Skeletal muscle tissue (tissue), 4 donors: ENCODE data around the gene ABCC6. TPM values are rescaled to one million over a fixed set of nuclear protein-coding genes. Genes with fewer than 3 reads are reported as not detected.

Experiments used
- H3K27ac ChIP-seq: one replicate; pipeline ENCODE4 v1.7.0; 2013; ENCODE audit warnings: mild to moderate bottlenecking, low read depth, low read length, inconsistent platforms
- H3K27me3 ChIP-seq, 3 donors: one replicate each; pipeline ENCODE4 v1.7.0; 2013; ENCODE audit warnings: low read length in 3 of 3; ENCODE audit not compliant: control insufficient read depth in 3 of 3, insufficient read depth in 3 of 3
- H3K36me3 ChIP-seq, 3 donors: one replicate each; pipeline ENCODE4 v1.7.0; 2013; ENCODE audit warnings: low read length in 3 of 3; ENCODE audit not compliant: control insufficient read depth in 3 of 3, insufficient read depth in 3 of 3
- H3K4me1 ChIP-seq, 3 donors: one replicate each; pipeline ENCODE4 v1.7.0; 2013; ENCODE audit warnings: low read length in 3 of 3, mild to moderate bottlenecking in 3 of 3; ENCODE audit not compliant: control insufficient read depth in 3 of 3, insufficient read depth in 3 of 3
- H3K4me3 ChIP-seq, 3 donors: one replicate each; pipeline ENCODE4 v1.7.0; 2013; ENCODE audit warnings: low read length in 3 of 3
- H3K9ac ChIP-seq, 3 donors: one replicate each; pipeline ENCODE4 v1.7.0; 2013; ENCODE audit warnings: low read length in 3 of 3, mild to moderate bottlenecking in 3 of 3, moderate library complexity in 2 of 3, low read depth in 1 of 3
- H3K9me3 ChIP-seq, 3 donors: one replicate each; pipeline ENCODE4 v1.7.0; 2013; ENCODE audit warnings: low read length in 3 of 3; ENCODE audit not compliant: control insufficient read depth in 3 of 3
- total RNA-seq: library from RNA; depleted of rRNA; stranded (reverse); fragments of >200 nt; gene quantifications from one replicate; pipeline ENCODE4 v1.2.3, GENCODE V29; 2014
- donor health status: Osteomylitis.

Gene ABCC6
- total RNA-seq, 1 donor from 2014 or later: 1.6 TPM

- peak overlapping the region in 1 of 3 donors; percentile 33 for H3K9ac ChIP-seq
- H3K36me3 ChIP-seq: peaks cover 23 to 31% (median 25%) of the 10 kb centered on the region in 3 donors
- no peak overlapping the region for H3K4me3 ChIP-seq
- no peak overlapping the region for H3K27ac ChIP-seq
- no peaks in the 10 kb centered on the region for H3K9me3 ChIP-seq
- H3K27me3 ChIP-seq: no peaks in the 10 kb centered on the region
- peaks cover 5 to 21% (median 7%) of the 10 kb centered on the region in 3 donors for H3K4me1 ChIP-seq
These were observed 121.7 kb downstream of the ABCC6 start for GRCh38 chr16:16101585-16101984.

- Histone ChIP-seq H3K9me3 (no peaks in the 10 kb centered on the region), H3K27ac (no peak overlapping the region), H3K4me1 (peaks cover 8 to 23% (median 11%) of the 10 kb centered on the region in 3 donors), H3K27me3 (no peaks in the 10 kb centered on the region), H3K9ac (no peak overlapping the region), H3K4me3 (no peak overlapping the region), H3K36me3 (peaks cover 19 to 28% (median 22%) of the 10 kb centered on the region in 3 donors)
These were observed 122.7 kb downstream of the ABCC6 start for GRCh38 chr16:16100631-16101030.

- Histone ChIP-seq H3K4me1 (peaks cover 8 to 23% (median 11%) of the 10 kb centered on the region in 3 donors), H3K9ac (no peak overlapping the region), H3K4me3 (no peak overlapping the region), H3K36me3 (peaks cover 19 to 24% (median 22%) of the 10 kb centered on the region in 3 donors), H3K27me3 (no peaks in the 10 kb centered on the region), H3K9me3 (no peaks in the 10 kb centered on the region), H3K27ac (no peak overlapping the region)
These were observed 124.0 kb downstream of the ABCC6 start for GRCh38 chr16:16099320-16099719.

Other genes with a start within 250 kb of the ABCC6 start
- 40.2 TPM for gene NOMO3, start 9.0 kb upstream of the ABCC6 start, total RNA-seq
- gene NPIPA7, start 155.6 kb upstream of the ABCC6 start, total RNA-seq: 2.1 TPM